Neural progenitor cell (in vitro differentiated cells): ENCODE results near the gene XPR1. TPM values are rescaled to one million over a fixed set of nuclear protein-coding genes. Genes with fewer than 3 reads are reported as not detected.

Experiments used
- DNase-seq: peaks from one replicate; pipeline ENCODE4 v3.0.0-alpha.2; 2016; ENCODE audit warnings: low spot score
- H2AFZ ChIP-seq: fragments of 200-600 bp; sonication (generic); replicated peaks from 2 replicates; pipeline ENCODE4 v1.6.1; 2016; ENCODE audit warnings: antibody characterized with exemption
- H3F3A ChIP-seq: fragments of 200-600 bp; sonication (generic); 2 replicates; pipeline ENCODE4 v1.6.1; 2016; ENCODE audit warnings: antibody characterized with exemption, low read depth
- H3K27ac ChIP-seq: fragments of 200-600 bp; sonication (generic); 2 replicates; pipeline ENCODE4 v1.5.1; 2016; ENCODE audit warnings: mild to moderate bottlenecking
- H3K27me3 ChIP-seq: fragments of 200-600 bp; sonication (generic); 2 replicates; pipeline ENCODE4 v1.6.1; 2016; ENCODE audit warnings: mild to moderate bottlenecking, moderate library complexity
- H3K36me3 ChIP-seq: fragments of 200-600 bp; sonication (generic); 2 replicates; pipeline ENCODE4 v1.5.1; 2016
- H3K4me1 ChIP-seq: fragments of 200-600 bp; sonication (generic); 2 replicates; pipeline ENCODE4 v1.6.1; 2016; ENCODE audit warnings: mixed run types
- H3K4me2 ChIP-seq: fragments of 200-600 bp; sonication (generic); 2 replicates; pipeline ENCODE4 v1.6.1; 2016
- H3K4me3 ChIP-seq: fragments of 200-600 bp; sonication (generic); 2 replicates; pipeline ENCODE4 v1.5.1; 2016
- H3K79me2 ChIP-seq: fragments of 200-600 bp; sonication (generic); 2 replicates; pipeline ENCODE4 v1.6.1; 2016; ENCODE audit warnings: low read depth
- H3K9ac ChIP-seq: fragments of 200-600 bp; sonication (generic); 2 replicates; pipeline ENCODE4 v1.6.1; 2016
- H3K9me3 ChIP-seq: fragments of 200-600 bp; sonication (generic); 2 replicates; pipeline ENCODE4 v1.5.1; 2016; ENCODE audit warnings: low read depth
- H4K20me1 ChIP-seq: fragments of 200-600 bp; sonication (generic); 2 replicates; pipeline ENCODE4 v1.6.1; 2016; ENCODE audit warnings: low read depth
- H3K27ac Mint-ChIP-seq: 3 replicates; pipeline ENCODE4 v1.8.0; 2021; ENCODE audit warnings: mixed read lengths
- H3K27me3 Mint-ChIP-seq: 2 replicates; pipeline ENCODE4 v1.8.0; 2022; ENCODE audit warnings: low read depth, mild to moderate bottlenecking, inconsistent platforms, moderate library complexity, mixed read lengths; ENCODE audit not compliant: insufficient read depth
- H3K36me3 Mint-ChIP-seq: 3 replicates; pipeline ENCODE4 v1.8.0; 2021; ENCODE audit warnings: mixed read lengths
- H3K4me1 Mint-ChIP-seq: 3 replicates; pipeline ENCODE4 v1.8.0; 2021; ENCODE audit warnings: mixed read lengths
- H3K4me3 Mint-ChIP-seq: 3 replicates; pipeline ENCODE4 v1.8.0; 2021; ENCODE audit warnings: mild to moderate bottlenecking, moderate library complexity, mixed read lengths
- H3K9me3 Mint-ChIP-seq: 3 replicates; pipeline ENCODE4 v1.8.0; 2020; ENCODE audit warnings: mixed read lengths
- EZH2 ChIP-seq: fragments of 200-600 bp; sonication (generic); IDR thresholded peaks from 2 replicates; pipeline ENCODE4 v1.6.1; 2017; ENCODE audit warnings: antibody characterized with exemption, mild to moderate bottlenecking, moderate library complexity
- EZH2phosphoT487 ChIP-seq: fragments of 200-600 bp; sonication (generic); IDR thresholded peaks from 2 replicates; pipeline ENCODE4 v1.6.1; 2017; ENCODE audit warnings: antibody characterized with exemption
- total RNA-seq: library from RNA; depleted of rRNA; stranded (reverse); fragments of >200 nt; gene quantifications from 2 replicates; pipeline ENCODE4 v1.2.3, GENCODE V29; 2015; ENCODE audit warnings: low replicate concordance
- TF ChIP-seq, protein P1 (sequence below): fragments of 200-600 bp; sonication (generic); IDR thresholded peaks from 2 replicates; pipeline ENCODE4 v1.5.1; 2017; ENCODE audit warnings: antibody characterized with exemption, mild to moderate bottlenecking

The XPR1 gene
- total RNA-seq, 1 donor from 2014 or later: 75.0 TPM

DNA sequence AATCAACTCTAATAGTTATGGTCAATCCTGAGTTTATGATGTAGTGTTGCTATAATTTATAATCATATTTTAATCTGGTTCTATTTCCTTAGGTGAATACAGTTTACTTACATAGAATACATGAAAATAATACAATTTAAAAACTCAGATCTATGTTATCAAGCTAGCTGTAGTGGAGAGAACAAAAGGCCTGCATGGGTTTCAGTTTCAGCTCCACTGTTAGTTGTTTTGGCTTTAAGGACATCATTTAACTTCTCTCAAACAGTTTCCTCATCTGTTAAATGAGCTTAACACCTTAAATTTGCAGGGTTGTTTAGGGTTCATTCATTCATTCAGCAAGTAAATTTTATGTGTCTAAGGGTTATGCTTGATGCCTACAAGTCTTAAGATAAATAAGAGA, 182.4 kb downstream of the XPR1 start:
- H3K79me2 ChIP-seq: no peaks in the 10 kb centered on the region
- H3F3A ChIP-seq: no peaks in the 10 kb centered on the region
- H3K9me3 Mint-ChIP-seq: no peaks in the 10 kb centered on the region
- H3K36me3 ChIP-seq: no peaks in the 10 kb centered on the region
- peaks cover 10% of the 10 kb centered on the region for H3K4me1 ChIP-seq
- H4K20me1 ChIP-seq: no peaks in the 10 kb centered on the region
- DNase-seq: no peak
- H3K27ac Mint-ChIP-seq: no peak overlapping the region
- H2AFZ ChIP-seq: no peak overlapping the region
- H3K4me3 ChIP-seq: no peak overlapping the region
- peaks cover 6% of the 10 kb centered on the region for H3K4me1 Mint-ChIP-seq
- TF ChIP-seq EZH2phosphoT487: no peak
- TF ChIP-seq, protein P1, sequence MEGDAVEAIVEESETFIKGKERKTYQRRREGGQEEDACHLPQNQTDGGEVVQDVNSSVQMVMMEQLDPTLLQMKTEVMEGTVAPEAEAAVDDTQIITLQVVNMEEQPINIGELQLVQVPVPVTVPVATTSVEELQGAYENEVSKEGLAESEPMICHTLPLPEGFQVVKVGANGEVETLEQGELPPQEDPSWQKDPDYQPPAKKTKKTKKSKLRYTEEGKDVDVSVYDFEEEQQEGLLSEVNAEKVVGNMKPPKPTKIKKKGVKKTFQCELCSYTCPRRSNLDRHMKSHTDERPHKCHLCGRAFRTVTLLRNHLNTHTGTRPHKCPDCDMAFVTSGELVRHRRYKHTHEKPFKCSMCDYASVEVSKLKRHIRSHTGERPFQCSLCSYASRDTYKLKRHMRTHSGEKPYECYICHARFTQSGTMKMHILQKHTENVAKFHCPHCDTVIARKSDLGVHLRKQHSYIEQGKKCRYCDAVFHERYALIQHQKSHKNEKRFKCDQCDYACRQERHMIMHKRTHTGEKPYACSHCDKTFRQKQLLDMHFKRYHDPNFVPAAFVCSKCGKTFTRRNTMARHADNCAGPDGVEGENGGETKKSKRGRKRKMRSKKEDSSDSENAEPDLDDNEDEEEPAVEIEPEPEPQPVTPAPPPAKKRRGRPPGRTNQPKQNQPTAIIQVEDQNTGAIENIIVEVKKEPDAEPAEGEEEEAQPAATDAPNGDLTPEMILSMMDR: no peak
- no peak for TF ChIP-seq EZH2
- H3K36me3 Mint-ChIP-seq: peaks cover 22% of the 10 kb centered on the region
- no peak overlapping the region for H3K4me3 Mint-ChIP-seq
- H3K27ac ChIP-seq: no peak overlapping the region
- H3K4me2 ChIP-seq: no peak overlapping the region
- H3K27me3 Mint-ChIP-seq: peaks cover 2% of the 10 kb centered on the region
- no peak overlapping the region for H3K9ac ChIP-seq
- H3K27me3 ChIP-seq: no peaks in the 10 kb centered on the region
- H3K9me3 ChIP-seq: no peaks in the 10 kb centered on the region

DNA sequence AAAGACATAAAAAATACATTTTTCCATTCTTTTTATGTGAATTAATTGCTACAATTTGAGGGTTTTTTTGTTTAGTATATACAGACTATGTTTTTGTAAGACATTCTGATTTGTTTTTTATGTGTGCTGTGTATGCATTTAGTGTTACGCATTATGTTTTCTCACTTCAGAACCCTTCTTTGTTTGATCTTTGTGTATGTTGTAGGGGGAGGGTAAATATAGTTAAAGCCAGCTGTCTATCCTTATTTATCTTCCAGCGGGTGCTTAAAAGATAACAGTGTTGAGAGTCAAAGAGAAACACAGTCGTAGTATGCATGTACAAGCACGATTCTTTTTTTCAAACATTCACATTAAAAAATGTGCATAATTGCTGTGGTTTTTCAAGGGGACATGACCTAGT, 183.4 kb downstream of the XPR1 start:
- Histone ChIP-seq H3K4me2 (no peak overlapping the region), H3K9ac (no peak overlapping the region), H3K4me3 (no peak overlapping the region), H3K27ac (no peak overlapping the region), H3K27me3 (no peaks in the 10 kb centered on the region), H2AFZ (no peak overlapping the region), H3F3A (no peaks in the 10 kb centered on the region), H4K20me1 (no peaks in the 10 kb centered on the region), H3K36me3 (no peaks in the 10 kb centered on the region), H3K79me2 (no peaks in the 10 kb centered on the region), H3K9me3 (no peaks in the 10 kb centered on the region), H3K4me1 (peaks cover 10% of the 10 kb centered on the region)
- no peak for DNase-seq
- Mint-ChIP-seq H3K4me3 (no peak overlapping the region), H3K27me3 (peaks cover 2% of the 10 kb centered on the region), H3K9me3 (peaks cover 2% of the 10 kb centered on the region), H3K36me3 (peaks cover 24% of the 10 kb centered on the region), H3K27ac (no peak overlapping the region), H3K4me1 (peaks cover 6% of the 10 kb centered on the region)
- TF ChIP-seq, protein P1: no peak
- TF ChIP-seq EZH2phosphoT487 (no peak), EZH2 (no peak)

DNA sequence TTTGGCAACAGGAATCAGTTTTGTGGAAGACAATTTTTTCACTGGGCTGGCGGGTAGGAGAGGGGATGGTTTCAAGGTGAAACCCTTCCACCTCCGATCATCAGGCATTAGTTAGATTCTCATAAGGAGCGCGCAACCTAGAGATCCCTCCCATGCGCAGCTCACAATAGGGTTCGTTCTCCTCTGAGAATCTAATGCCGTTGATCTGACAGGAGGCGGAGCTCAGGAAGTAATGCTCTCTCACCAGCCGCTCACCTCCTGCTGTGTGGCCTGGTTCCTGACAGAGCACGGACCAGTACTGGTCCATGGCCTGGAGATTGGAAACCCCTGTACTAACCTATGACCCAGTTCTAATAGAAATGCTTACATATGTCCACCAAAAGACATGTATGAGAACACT, 184.3 kb downstream of the XPR1 start:
- no peaks in the 10 kb centered on the region for H3K9me3 ChIP-seq
- no peak for TF ChIP-seq EZH2
- TF ChIP-seq, protein P1: no peak
- no peak for TF ChIP-seq EZH2phosphoT487
- no peak overlapping the region for H3K4me3 Mint-ChIP-seq
- H3K27ac ChIP-seq: no peak overlapping the region
- peaks cover 10% of the 10 kb centered on the region for H3K4me1 ChIP-seq
- H3K36me3 Mint-ChIP-seq: peaks cover 32% of the 10 kb centered on the region
- peak; percentile 3 for DNase-seq
- H3K27me3 Mint-ChIP-seq: peaks cover 2% of the 10 kb centered on the region
- no peaks in the 10 kb centered on the region for H3K79me2 ChIP-seq
- no peak overlapping the region for H3K27ac Mint-ChIP-seq
- H3K36me3 ChIP-seq: no peaks in the 10 kb centered on the region
- no peak overlapping the region for H3K9ac ChIP-seq
- no peak overlapping the region for H3K4me3 ChIP-seq
- peaks cover 6% of the 10 kb centered on the region for H3K4me1 Mint-ChIP-seq
- H3K4me2 ChIP-seq: no peak overlapping the region
- H4K20me1 ChIP-seq: no peaks in the 10 kb centered on the region
- peaks cover 11% of the 10 kb centered on the region for H3K9me3 Mint-ChIP-seq
- H2AFZ ChIP-seq: no peak overlapping the region
- no peaks in the 10 kb centered on the region for H3F3A ChIP-seq
- no peaks in the 10 kb centered on the region for H3K27me3 ChIP-seq
